Measurements from ENCODE around the gene BHLHE40. TPM values are rescaled to one million over a fixed set of nuclear protein-coding genes. Genes with fewer than 3 reads are reported as not detected.

The BHLHE40 gene
- total and polyA plus RNA-seq, 2 of the 4 experiments (the other 2 are of a cell fraction) = 22.8 to 31.8 TPM

- Histone ChIP-seq H3K4ac (ENCODE audit: low read depth, low read length) (no peak overlapping the region), H2AK5ac (ENCODE audit: low read depth, low read length) (no peak overlapping the region), H2BK20ac (ENCODE audit: low read depth, low read length) (no peak overlapping the region), H2AK9ac (replicated peaks; ENCODE audit: low read depth, low read length, poor library complexity) (no peak overlapping the region), H3K79me1 (ENCODE audit: low read depth in 1 of 2, low read length in 2 of 2) (no peaks in the 10 kb centered on the region), H3K18ac (ENCODE audit: low read depth, low read length) (no peak overlapping the region), H3K27me3 (ENCODE audit: control insufficient read depth, insufficient read depth, low read length) (no peaks in the 10 kb centered on the region), H4K8ac (ENCODE audit: low read depth in 2 of 2, low read length in 2 of 2) (no peak overlapping the region), H4K5ac (ENCODE audit: low read depth, low read length) (no peak overlapping the region), H3K4me2 (ENCODE audit: low read depth, low read length) (no peak overlapping the region), H3K56ac (ENCODE audit: extremely low read depth, insufficient read depth, low read length) (no peak overlapping the region), H3K36me3 (ENCODE audit: control insufficient read depth, insufficient read depth, low read length) (no peaks in the 10 kb centered on the region), H2AFZ (replicated peaks; ENCODE audit: low read length, poor library complexity) (no peak overlapping the region), H2BK15ac (ENCODE audit: low read depth, low read length) (no peak overlapping the region), H3K23ac (ENCODE audit: low read depth, low read length) (no peak overlapping the region), H4K91ac (ENCODE audit: insufficient read depth, low read depth, low read length) (no peak overlapping the region), H4K20me1 (ENCODE audit: insufficient read depth, low read length) (no peaks in the 10 kb centered on the region), H3K14ac (replicated peaks; ENCODE audit: low read depth, low read length) (no peak overlapping the region), H2BK5ac (ENCODE audit: low read depth, low read length, poor library complexity, severe bottlenecking) (no peak overlapping the region), H2BK120ac (ENCODE audit: low read depth, low read length) (no peak overlapping the region), H3K27ac (ENCODE audit: insufficient read depth, low read length) (no peak overlapping the region), H3K4me3 (ENCODE audit: insufficient read depth, low read depth, low read length) (no peak overlapping the region), H3K9me1 (ENCODE audit: insufficient read depth, low read length) (0 out of 2 replicates have a peak, but pooled peaks cover 1% of the 10 kb centered on the region), H3K9ac (ENCODE audit: low read depth, low read length) (no peak overlapping the region), H3K9me3 (ENCODE audit: control insufficient read depth, insufficient read depth, low read length) (no peaks in the 10 kb centered on the region), H3K4me1 (ENCODE audit: control insufficient read depth, insufficient read depth, low read length) (no peaks in the 10 kb centered on the region)
- dilution Hi-C loops (cut with HindIII; ENCODE audit: low sequenced_read_pairs, unreplicated experiment) = no loop called here
- in situ Hi-C loops (cut with MboI; ENCODE audit: low sequenced_read_pairs) = no loop called here
- no peak for DNase-seq
- TF ChIP-seq FOS (IDR thresholded peaks at IDR 0.05; ENCODE audit: low read depth, low read length) (no peak), BHLHE40 (IDR thresholded peaks at IDR 0.05; ENCODE audit: low read depth, low read length) (no peak), MXI1 (IDR thresholded peaks at IDR 0.05; ENCODE audit: borderline replicate concordance, low read depth, low read length) (no peak), MAZ (IDR thresholded peaks at IDR 0.05; ENCODE audit: borderline replicate concordance, low read depth, low read length) (no peak), RAD21 (IDR thresholded peaks at IDR 0.05; ENCODE audit: low read length) (no peak), CHD1 (IDR thresholded peaks at IDR 0.05; ENCODE audit: low read depth, low read length) (no peak), MAFK (IDR thresholded peaks at IDR 0.05; ENCODE audit: low read depth, low read length) (no peak), NFE2L2 (IDR thresholded peaks at IDR 0.05; ENCODE audit: low read depth, low read length) (no peak), SMC3 (IDR thresholded peaks at IDR 0.05; ENCODE audit: low read depth, low read length) (no peak), RFX5 (IDR thresholded peaks at IDR 0.05; ENCODE audit: low read depth, low read length) (no peak), RCOR1 (IDR thresholded peaks at IDR 0.05; ENCODE audit: insufficient replicate concordance, low read length) (no peak)
- TF ChIP-seq, protein P1, sequence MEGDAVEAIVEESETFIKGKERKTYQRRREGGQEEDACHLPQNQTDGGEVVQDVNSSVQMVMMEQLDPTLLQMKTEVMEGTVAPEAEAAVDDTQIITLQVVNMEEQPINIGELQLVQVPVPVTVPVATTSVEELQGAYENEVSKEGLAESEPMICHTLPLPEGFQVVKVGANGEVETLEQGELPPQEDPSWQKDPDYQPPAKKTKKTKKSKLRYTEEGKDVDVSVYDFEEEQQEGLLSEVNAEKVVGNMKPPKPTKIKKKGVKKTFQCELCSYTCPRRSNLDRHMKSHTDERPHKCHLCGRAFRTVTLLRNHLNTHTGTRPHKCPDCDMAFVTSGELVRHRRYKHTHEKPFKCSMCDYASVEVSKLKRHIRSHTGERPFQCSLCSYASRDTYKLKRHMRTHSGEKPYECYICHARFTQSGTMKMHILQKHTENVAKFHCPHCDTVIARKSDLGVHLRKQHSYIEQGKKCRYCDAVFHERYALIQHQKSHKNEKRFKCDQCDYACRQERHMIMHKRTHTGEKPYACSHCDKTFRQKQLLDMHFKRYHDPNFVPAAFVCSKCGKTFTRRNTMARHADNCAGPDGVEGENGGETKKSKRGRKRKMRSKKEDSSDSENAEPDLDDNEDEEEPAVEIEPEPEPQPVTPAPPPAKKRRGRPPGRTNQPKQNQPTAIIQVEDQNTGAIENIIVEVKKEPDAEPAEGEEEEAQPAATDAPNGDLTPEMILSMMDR (conservative IDR thresholded peaks at IDR 0.05; ENCODE audit: low read depth, low read length) = no peak
- TF ChIP-seq, protein P2, sequence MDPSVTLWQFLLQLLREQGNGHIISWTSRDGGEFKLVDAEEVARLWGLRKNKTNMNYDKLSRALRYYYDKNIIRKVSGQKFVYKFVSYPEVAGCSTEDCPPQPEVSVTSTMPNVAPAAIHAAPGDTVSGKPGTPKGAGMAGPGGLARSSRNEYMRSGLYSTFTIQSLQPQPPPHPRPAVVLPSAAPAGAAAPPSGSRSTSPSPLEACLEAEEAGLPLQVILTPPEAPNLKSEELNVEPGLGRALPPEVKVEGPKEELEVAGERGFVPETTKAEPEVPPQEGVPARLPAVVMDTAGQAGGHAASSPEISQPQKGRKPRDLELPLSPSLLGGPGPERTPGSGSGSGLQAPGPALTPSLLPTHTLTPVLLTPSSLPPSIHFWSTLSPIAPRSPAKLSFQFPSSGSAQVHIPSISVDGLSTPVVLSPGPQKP (IDR thresholded peaks at IDR 0.05; ENCODE audit: borderline replicate concordance, low read depth, low read length) = no peak
- TF ChIP-seq, protein P3, sequence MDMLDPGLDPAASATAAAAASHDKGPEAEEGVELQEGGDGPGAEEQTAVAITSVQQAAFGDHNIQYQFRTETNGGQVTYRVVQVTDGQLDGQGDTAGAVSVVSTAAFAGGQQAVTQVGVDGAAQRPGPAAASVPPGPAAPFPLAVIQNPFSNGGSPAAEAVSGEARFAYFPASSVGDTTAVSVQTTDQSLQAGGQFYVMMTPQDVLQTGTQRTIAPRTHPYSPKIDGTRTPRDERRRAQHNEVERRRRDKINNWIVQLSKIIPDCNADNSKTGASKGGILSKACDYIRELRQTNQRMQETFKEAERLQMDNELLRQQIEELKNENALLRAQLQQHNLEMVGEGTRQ (IDR thresholded peaks at IDR 0.05; ENCODE audit: low read depth, low read length) = no peak
- intact Hi-C loops (cut with micrococcal nuclease) = no loop called here
- WGBS, 2 experiments (ENCODE audit: extremely low coverage in 2 of 2, insufficient read length in 1 of 2) = 100% methylated on average over 1 of the region's 6 CpGs; no CpG with 5 or more reads in 1 of the 2 experiments
- ChIA-PET CTCF (no interaction called here), POLR2A (ENCODE audit: unreplicated experiment) (no interaction called here)
- no TSS peak for BruUV-seq (replicated peaks)
- ATAC-seq (ENCODE audit: low read depth) = no peak
Measured at GRCh38 chr3:5032844-5033243, 53.6 kb downstream of the BHLHE40 start.

Measured in IMR-90 (cell line).